Neuronal stem cell (in vitro differentiated cells): Measurements from ENCODE around the gene SLC34A3.
A peak's percentile ranks its signal among the peaks of the same experiment; 100 is the strongest.

Source experiments
- DNase-seq: peaks from one replicate; pipeline ENCODE4 v3.0.0-alpha.2; 2013; ENCODE audit warnings: low spot score
- H2AFZ ChIP-seq: one replicate; pipeline ENCODE4 v1.6.1; 2013; ENCODE audit warnings: mild to moderate bottlenecking, low read length, inconsistent platforms
- H2AK5ac ChIP-seq: 2 replicates; pipeline ENCODE4 v1.6.1; 2013; ENCODE audit warnings: low read depth, mild to moderate bottlenecking, inconsistent platforms, low read length, moderate library complexity, mixed read lengths
- H2BK120ac ChIP-seq: 2 replicates; pipeline ENCODE4 v1.6.1; 2013; ENCODE audit warnings: low read depth, mild to moderate bottlenecking, inconsistent platforms, low read length, moderate library complexity, mixed read lengths
- H2BK12ac ChIP-seq: one replicate; pipeline ENCODE4 v1.6.1; 2013; ENCODE audit warnings: low read length, inconsistent platforms
- H2BK15ac ChIP-seq: 2 replicates; pipeline ENCODE4 v1.6.1; 2013; ENCODE audit warnings: mild to moderate bottlenecking, low read length, inconsistent platforms, mixed read lengths
- H2BK5ac ChIP-seq: one replicate; pipeline ENCODE4 v1.6.1; 2013; ENCODE audit warnings: inconsistent platforms, mild to moderate bottlenecking, low read length, moderate library complexity
- H3K14ac ChIP-seq: one replicate; pipeline ENCODE4 v1.6.1; 2013; ENCODE audit warnings: low read length, inconsistent platforms
- H3K18ac ChIP-seq: 2 replicates; pipeline ENCODE4 v1.6.1; 2013; ENCODE audit warnings: low read length, inconsistent platforms
- H3K23ac ChIP-seq: 2 replicates; pipeline ENCODE4 v1.6.1; 2013; ENCODE audit warnings: low read depth, mild to moderate bottlenecking, mixed read lengths, low read length, inconsistent platforms; ENCODE audit not compliant: poor library complexity
- H3K27ac ChIP-seq: replicated peaks from 3 replicates; pipeline ENCODE4 v1.5.1; 2013; ENCODE audit warnings: low read length, inconsistent platforms
- H3K27me3 ChIP-seq, 3 experiments: 2 replicates each; pipeline ENCODE4 v1.6.1; 2013; ENCODE audit warnings: low read length in 3 of 3, mild to moderate bottlenecking in 2 of 3, inconsistent platforms in 1 of 3, low read depth in 1 of 3, mixed read lengths in 1 of 3, moderate library complexity in 1 of 3; ENCODE audit not compliant: control insufficient read depth in 3 of 3, insufficient read depth in 3 of 3
- H3K36me3 ChIP-seq, 2 donors: replicated peaks in 1 of 2; 2 replicates each; pipeline ENCODE4 v1.6.1; 2013; ENCODE audit warnings: low read length in 2 of 2; ENCODE audit not compliant: control insufficient read depth in 2 of 2, insufficient read depth in 2 of 2
- H3K4ac ChIP-seq: 2 replicates; pipeline ENCODE4 v1.6.1; 2013; ENCODE audit warnings: inconsistent platforms, mild to moderate bottlenecking, low read length, moderate library complexity
- H3K4me1 ChIP-seq, 2 donors: 1 replicate in 1 of 2; 2 replicates in 1 of 2; pipeline ENCODE4 v1.6.1; 2013; ENCODE audit warnings: low read length in 2 of 2, low read depth in 1 of 2; ENCODE audit not compliant: control insufficient read depth in 2 of 2, insufficient read depth in 1 of 2
- H3K4me2 ChIP-seq: one replicate; pipeline ENCODE4 v1.6.1; 2013; ENCODE audit warnings: mild to moderate bottlenecking, low read length, inconsistent platforms; ENCODE audit not compliant: insufficient read depth, poor library complexity, severe bottlenecking
- H3K4me3 ChIP-seq, 2 donors: 2 replicates each; pipeline ENCODE4 v1.5.1; 2013; ENCODE audit warnings: low read length in 2 of 2, mild to moderate bottlenecking in 2 of 2, inconsistent platforms in 1 of 2, moderate library complexity in 1 of 2
- H3K79me1 ChIP-seq: one replicate; pipeline ENCODE4 v1.6.1; 2013; ENCODE audit warnings: low read depth, mild to moderate bottlenecking, inconsistent platforms, low read length, moderate library complexity
- H3K9ac ChIP-seq: one replicate; pipeline ENCODE4 v1.6.1; 2013; ENCODE audit warnings: mild to moderate bottlenecking, low read depth, low read length, inconsistent platforms; ENCODE audit not compliant: poor library complexity
- H3K9me3 ChIP-seq, 2 donors: replicated peaks in 1 of 2; 2 replicates each; pipeline versions ENCODE3 to v1.6.1; 2013; ENCODE audit warnings: low read length in 2 of 2, mild to moderate bottlenecking in 2 of 2, inconsistent platforms in 1 of 2, low read depth in 1 of 2, mixed read lengths in 1 of 2, moderate library complexity in 1 of 2; ENCODE audit not compliant: control insufficient read depth in 2 of 2, insufficient read depth in 1 of 2
- H4K8ac ChIP-seq: one replicate; pipeline ENCODE4 v1.6.1; 2013; ENCODE audit warnings: low read depth, mild to moderate bottlenecking, inconsistent platforms, low read length, moderate library complexity
- H4K91ac ChIP-seq: one replicate; pipeline ENCODE4 v1.6.1; 2013; ENCODE audit warnings: low read length, low read depth, mild to moderate bottlenecking, inconsistent platforms; ENCODE audit not compliant: poor library complexity
- WGBS, 2 donors: extraction: QIAGEN DNeasy Blood & Tissue Kit; methylation state at CpG; one replicate each; pipeline ENCODE4 v1.1.7; 2013; ENCODE audit warnings: missing lambda C conversion rate in 2 of 2, mixed read lengths in 1 of 2; ENCODE audit not compliant: insufficient read length in 2 of 2, insufficient replicate concordance in 1 of 2; ENCODE audit errors: extremely low coverage in 2 of 2; 5-methylcytosine and 5-hydroxymethylcytosine counted together

SLC34A3 gene

GRCh38 chr9:137223078-137223970, 7.4 kb upstream of the SLC34A3 start:
- peak overlapping the region; percentile 99 for H3K18ac ChIP-seq
- H2AFZ ChIP-seq = peak overlapping the region; percentile 94
- peak overlapping the region; percentile 93 for H3K23ac ChIP-seq
- peak overlapping the region; percentile 83 to 93 for H3K4me3 ChIP-seq
- peak overlapping the region; percentile 81 for H2BK120ac ChIP-seq
- peak overlapping the region; percentile 99 for H3K9ac ChIP-seq
- peak overlapping the region; percentile 89 for H3K14ac ChIP-seq
- peaks cover 0 to 10% (median 3%) of the 10 kb centered on the region in 3 experiments for H3K27me3 ChIP-seq
- H3K4me1 ChIP-seq = peaks cover 11 to 23% of the 10 kb centered on the region in 2 donors
- H2AK5ac ChIP-seq = peak overlapping the region; percentile 71
- H3K79me1 ChIP-seq = peaks cover 9% of the 10 kb centered on the region
- H4K91ac ChIP-seq = no peak overlapping the region
- H2BK15ac ChIP-seq = peak overlapping the region; percentile 98
- peak overlapping the region; percentile 72 for H3K27ac ChIP-seq
- no peaks in the 10 kb centered on the region for H3K9me3 ChIP-seq
- DNase-seq = peak; percentile 95
- peak overlapping the region; percentile 66 for H2BK5ac ChIP-seq
- no peaks in the 10 kb centered on the region for H3K36me3 ChIP-seq
- no CpG with 5 or more reads among the region's 63 CpGs for WGBS, 2 donors
- peak overlapping the region; percentile 89 for H3K4me2 ChIP-seq
- peak overlapping the region; percentile 93 for H3K4ac ChIP-seq
- peak overlapping the region; percentile 82 for H4K8ac ChIP-seq
- H2BK12ac ChIP-seq = peak overlapping the region; percentile 59

DNA sequence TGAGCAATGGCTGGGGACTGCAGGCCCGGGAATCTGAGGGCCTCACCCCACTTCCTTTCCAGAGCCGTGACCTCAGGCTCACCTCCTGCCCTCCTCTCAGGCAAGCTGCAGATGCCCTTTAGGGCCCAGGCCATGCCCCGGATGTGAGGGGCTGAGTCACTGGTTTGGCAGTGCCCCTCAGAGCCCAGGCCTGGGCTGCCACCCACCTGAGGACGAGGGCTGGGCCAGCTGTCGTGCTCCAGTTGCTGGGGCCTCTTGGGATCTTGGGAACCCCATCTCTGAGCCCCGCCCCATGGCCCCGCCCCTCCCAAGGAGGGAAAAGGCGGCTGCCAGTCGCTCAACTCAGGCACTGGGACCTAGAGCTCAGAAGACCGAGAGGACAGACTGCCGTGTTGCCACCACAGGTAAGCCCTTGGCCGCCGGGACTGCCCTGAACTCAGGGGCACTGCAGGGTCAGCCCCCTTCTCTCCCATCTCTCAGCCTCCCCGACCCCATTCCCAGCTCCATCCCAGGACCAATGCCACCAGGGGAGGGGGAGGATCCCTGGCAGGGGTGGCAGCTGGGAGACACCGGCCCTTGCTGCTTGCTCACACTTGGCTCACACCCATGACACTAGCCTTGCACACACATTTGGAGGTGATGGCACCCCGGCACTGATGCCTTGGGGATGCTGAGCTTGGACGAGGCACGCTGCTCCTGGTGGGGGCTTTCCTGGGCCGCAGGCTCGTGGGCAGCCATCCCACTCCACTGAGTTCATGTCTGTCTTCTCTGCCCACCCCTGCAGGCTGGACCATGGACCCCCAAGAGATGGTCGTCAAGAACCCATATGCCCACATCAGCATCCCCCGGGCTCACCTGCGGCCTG, 5.6 kb upstream of the SLC34A3 start, which contains the start of gene CYSRT1:
Gene CYSRT1 (plus strand): TSS at position 345 of the 865 bp plus-strand sequence. CDS start 448 bp downstream, at position 793.
- Histone ChIP-seq H3K4me3 (peak within 1 kb of the TSS; percentile 83 to 93), H3K18ac (no peak within 1 kb of the TSS), H3K4ac (no peak within 1 kb of the TSS), H3K27me3 (peaks cover 2 to 10% (median 3%) of the 10 kb centered on the region in 3 experiments), H3K9me3 (no peaks in the 10 kb centered on the region), H3K23ac (peak within 1 kb of the TSS; percentile 35), H4K91ac (no peak within 1 kb of the TSS), H3K4me2 (peak within 1 kb of the TSS; percentile 89), H3K79me1 (peaks cover 6% of the 10 kb centered on the region), H2BK15ac (peak within 1 kb of the TSS; percentile 37), H3K4me1 (peaks cover 9 to 15% of the 10 kb centered on the region in 2 donors), H2BK12ac (peak within 1 kb of the TSS; percentile 50), H2AFZ (peak within 1 kb of the TSS; percentile 94), H3K9ac (peak within 1 kb of the TSS; percentile 99), H4K8ac (no peak within 1 kb of the TSS), H3K36me3 (no peaks in the 10 kb centered on the region), H2BK5ac (no peak within 1 kb of the TSS), H3K14ac (no peak within 1 kb of the TSS), H3K27ac (no peak within 1 kb of the TSS), H2BK120ac (no peak within 1 kb of the TSS), H2AK5ac (no peak within 1 kb of the TSS)
- no peak for DNase-seq
- whole genome bisulfite sequencing, 2 donors = no CpG with 5 or more reads among the region's 23 CpGs

GRCh38 chr9:137225699-137226331, 4.9 kb upstream of the SLC34A3 start:
- Histone ChIP-seq H4K91ac (no peak overlapping the region), H3K14ac (no peak overlapping the region), H3K4me3 (no peak overlapping the region), H3K4ac (no peak overlapping the region), H2BK5ac (no peak overlapping the region), H3K9ac (peak overlapping the region; percentile 70), H2BK12ac (no peak overlapping the region), H3K4me2 (no peak overlapping the region), H3K36me3 (no peaks in the 10 kb centered on the region), H2AFZ (no peak overlapping the region), H3K27ac (no peak overlapping the region), H4K8ac (no peak overlapping the region), H2BK120ac (no peak overlapping the region), H3K23ac (no peak overlapping the region), H2BK15ac (no peak overlapping the region), H3K4me1 (peaks cover 9 to 15% of the 10 kb centered on the region in 2 donors), H3K9me3 (no peaks in the 10 kb centered on the region), H3K79me1 (no peaks in the 10 kb centered on the region), H3K27me3 (peaks cover 3 to 10% (median 4%) of the 10 kb centered on the region in 3 experiments), H3K18ac (no peak overlapping the region), H2AK5ac (no peak overlapping the region)
- no CpG with 5 or more reads among the region's 21 CpGs for WGBS, 2 donors
- no peak for DNase-seq
